IMR-90 (cell line): ENCODE measurements around the gene C20orf173. TPM values are rescaled to one million over a fixed set of nuclear protein-coding genes. Genes with fewer than 3 reads are reported as not detected.

Experiments
- ATAC-seq: fragments of 200-7000 bp; cut with Tn5 transposase; 2 replicates; pipeline ENCODE4 v1.9.1; 2020; ENCODE audit warnings: low read depth, mild to moderate bottlenecking, moderate library complexity
- BruUV-seq: library from RNA; stranded (reverse); fragments of 400-500 nt; replicated peaks from 2 replicates; lab custom pipeline; 2021; lab: Mats Ljungman, UMichigan
- CTCF ChIA-PET: fragments of 300-600 bp; formaldehyde crosslinking; extraction: SDS; loops from one replicate; lab custom pipeline; 2021; ENCODE audit warnings: antibody characterized with exemption; lab: Yijun Ruan, JAX
- POLR2A ChIA-PET: fragments of 300-600 bp; sonication (Branson Sonifier 250); formaldehyde crosslinking; loops from one replicate; lab custom pipeline; 2022; ENCODE audit warnings: antibody characterized with exemption; ENCODE audit not compliant: unreplicated experiment; lab: Charles Lee
- DNase-seq: peaks from one replicate; pipeline ENCODE4 v3.0.0; 2013
- H2AFZ ChIP-seq: replicated peaks from 2 replicates; pipeline ENCODE3; 2013; ENCODE audit warnings: low read length, mild to moderate bottlenecking; ENCODE audit not compliant: poor library complexity
- H2AK5ac ChIP-seq: 2 replicates; pipeline ENCODE4 v1.6.1; 2013; ENCODE audit warnings: low read depth, low read length, inconsistent platforms
- H2AK9ac ChIP-seq: replicated peaks from 2 replicates; pipeline ENCODE3; 2013; ENCODE audit warnings: mild to moderate bottlenecking, low read depth, low read length, moderate library complexity; ENCODE audit not compliant: poor library complexity
- H2BK120ac ChIP-seq: 2 replicates; pipeline ENCODE4 v1.6.1; 2013; ENCODE audit warnings: low read depth, low read length, inconsistent platforms
- H2BK15ac ChIP-seq: 3 replicates; pipeline ENCODE4 v1.6.1; 2013; ENCODE audit warnings: low read depth, low read length, inconsistent platforms
- H2BK20ac ChIP-seq: 2 replicates; pipeline ENCODE4 v1.6.1; 2013; ENCODE audit warnings: low read depth, mild to moderate bottlenecking, inconsistent platforms, low read length, moderate library complexity
- H2BK5ac ChIP-seq: 2 replicates; pipeline ENCODE4 v1.6.1; 2013; ENCODE audit warnings: mild to moderate bottlenecking, low read depth, low read length, inconsistent platforms; ENCODE audit not compliant: poor library complexity, severe bottlenecking
- H3K14ac ChIP-seq: replicated peaks from 2 replicates; pipeline ENCODE4 v1.6.1; 2013; ENCODE audit warnings: low read depth, low read length, inconsistent platforms
- H3K18ac ChIP-seq: 2 replicates; pipeline ENCODE4 v1.6.1; 2013; ENCODE audit warnings: low read depth, low read length, control low read depth
- H3K23ac ChIP-seq: 2 replicates; pipeline ENCODE4 v1.6.1; 2013; ENCODE audit warnings: low read depth, low read length, inconsistent platforms
- H3K27ac ChIP-seq: 2 replicates; pipeline ENCODE4 v1.5.1; 2013; ENCODE audit warnings: mild to moderate bottlenecking, control low read depth, low read length; ENCODE audit not compliant: insufficient read depth
- H3K27me3 ChIP-seq: 2 replicates; pipeline ENCODE4 v1.6.1; 2013; ENCODE audit warnings: low read length; ENCODE audit not compliant: control insufficient read depth, insufficient read depth
- H3K36me3 ChIP-seq: 2 replicates; pipeline ENCODE4 v1.6.1; 2013; ENCODE audit warnings: low read length, mixed read lengths; ENCODE audit not compliant: control insufficient read depth, insufficient read depth
- H3K4ac ChIP-seq: 2 replicates; pipeline ENCODE4 v1.6.1; 2013; ENCODE audit warnings: low read depth, low read length, inconsistent platforms
- H3K4me1 ChIP-seq: 2 replicates; pipeline ENCODE4 v1.6.1; 2013; ENCODE audit warnings: low read length, mixed read lengths; ENCODE audit not compliant: control insufficient read depth, insufficient read depth
- H3K4me2 ChIP-seq: 2 replicates; pipeline ENCODE4 v1.6.1; 2013; ENCODE audit warnings: low read depth, mild to moderate bottlenecking, control low read depth, low read length, moderate library complexity
- H3K4me3 ChIP-seq: 2 replicates; pipeline ENCODE4 v1.5.1; 2013; ENCODE audit warnings: low read depth, mild to moderate bottlenecking, control low read depth, low read length, moderate library complexity; ENCODE audit not compliant: insufficient read depth
- H3K56ac ChIP-seq: 2 replicates; pipeline ENCODE4 v1.6.1; 2013; ENCODE audit warnings: low read length, inconsistent platforms; ENCODE audit not compliant: insufficient read depth; ENCODE audit errors: extremely low read depth
- H3K79me1 ChIP-seq, 2 experiments: 2 replicates each; pipeline ENCODE4 v1.6.1; 2013; ENCODE audit warnings: low read length in 2 of 2, inconsistent platforms in 1 of 2, low read depth in 1 of 2
- H3K9ac ChIP-seq: 2 replicates; pipeline ENCODE4 v1.6.1; 2013; ENCODE audit warnings: low read depth, low read length, control low read depth
- H3K9me1 ChIP-seq: 2 replicates; pipeline ENCODE4 v1.6.1; 2013; ENCODE audit warnings: low read length, inconsistent platforms; ENCODE audit not compliant: insufficient read depth
- H3K9me3 ChIP-seq: 2 replicates; pipeline ENCODE4 v1.6.1; 2013; ENCODE audit warnings: low read length; ENCODE audit not compliant: control insufficient read depth, insufficient read depth
- H4K20me1 ChIP-seq: 2 replicates; pipeline ENCODE4 v1.6.1; 2013; ENCODE audit warnings: low read length, inconsistent platforms; ENCODE audit not compliant: insufficient read depth
- H4K5ac ChIP-seq: 2 replicates; pipeline ENCODE4 v1.6.1; 2013; ENCODE audit warnings: mild to moderate bottlenecking, low read depth, low read length, control low read depth
- H4K8ac ChIP-seq, 2 experiments: 2 replicates each; pipeline ENCODE4 v1.6.1; 2013; ENCODE audit warnings: low read depth in 2 of 2, low read length in 2 of 2, control low read depth in 1 of 2, inconsistent platforms in 1 of 2
- H4K91ac ChIP-seq: 2 replicates; pipeline ENCODE4 v1.6.1; 2013; ENCODE audit warnings: low read depth, low read length, inconsistent platforms; ENCODE audit not compliant: insufficient read depth
- BHLHE40 ChIP-seq: fragments of 150-350 bp; IDR thresholded peaks from 2 replicates; pipeline ENCODE4 v1.6.1; 2016; ENCODE audit warnings: mild to moderate bottlenecking, low read depth, low read length
- CEBPB ChIP-seq: IDR thresholded peaks from 2 replicates; pipeline ENCODE4 v1.6.1; 2012; ENCODE audit warnings: low read depth, low read length, improper control_type of control experiment
- CHD1 ChIP-seq: IDR thresholded peaks from 2 replicates; pipeline ENCODE4 v1.6.1; 2012; ENCODE audit warnings: low read depth, low read length, improper control_type of control experiment
- CTCF ChIP-seq: conservative IDR thresholded peaks from 2 replicates; pipeline ENCODE4 v1.5.1; 2012; ENCODE audit warnings: mild to moderate bottlenecking, low read depth, low read length, improper control_type of control experiment
- ELK1 ChIP-seq: fragments of 150-350 bp; IDR thresholded peaks from 2 replicates; pipeline ENCODE4 v1.6.1; 2016; ENCODE audit warnings: low read depth, mild to moderate bottlenecking, low read length, moderate library complexity, borderline replicate concordance
- FOS ChIP-seq: fragments of 150-350 bp; IDR thresholded peaks from 2 replicates; pipeline ENCODE4 v1.6.1; 2016; ENCODE audit warnings: low read depth, low read length
- MAFK ChIP-seq: IDR thresholded peaks from 2 replicates; pipeline ENCODE4 v1.6.1; 2012; ENCODE audit warnings: low read depth, low read length, improper control_type of control experiment
- MAZ ChIP-seq: IDR thresholded peaks from 2 replicates; pipeline ENCODE4 v1.6.1; 2012; ENCODE audit warnings: low read depth, mild to moderate bottlenecking, low read length, improper control_type of control experiment, moderate library complexity, borderline replicate concordance
- MXI1 ChIP-seq: IDR thresholded peaks from 2 replicates; pipeline ENCODE4 v1.6.1; 2012; ENCODE audit warnings: low read depth, mild to moderate bottlenecking, low read length, moderate library complexity, borderline replicate concordance
- NFE2L2 ChIP-seq: fragments of 150-350 bp; IDR thresholded peaks from 2 replicates; pipeline ENCODE4 v1.6.1; 2016; ENCODE audit warnings: low read depth, mild to moderate bottlenecking, low read length
- POLR2A ChIP-seq: IDR thresholded peaks from 2 replicates; pipeline ENCODE4 v1.6.1; 2012; ENCODE audit warnings: mild to moderate bottlenecking, low read depth, low read length
- RAD21 ChIP-seq: IDR thresholded peaks from 2 replicates; pipeline ENCODE4 v1.6.1; 2012; ENCODE audit warnings: low read length, improper control_type of control experiment
- RCOR1 ChIP-seq: IDR thresholded peaks from 2 replicates; pipeline ENCODE4 v1.6.1; 2012; ENCODE audit warnings: mild to moderate bottlenecking, low read length, improper control_type of control experiment; ENCODE audit not compliant: insufficient replicate concordance
- RFX5 ChIP-seq: IDR thresholded peaks from 2 replicates; pipeline ENCODE4 v1.8.0; 2012; ENCODE audit warnings: low read depth, mild to moderate bottlenecking, low read length, moderate library complexity
- SMC3 ChIP-seq: fragments of 150-350 bp; IDR thresholded peaks from 2 replicates; pipeline ENCODE4 v1.6.1; 2016; ENCODE audit warnings: low read depth, mild to moderate bottlenecking, antibody characterized with exemption, low read length, moderate library complexity
- USF2 ChIP-seq: fragments of 150-350 bp; IDR thresholded peaks from 2 replicates; pipeline ENCODE4 v1.6.1; 2017; ENCODE audit warnings: mild to moderate bottlenecking, antibody characterized with exemption, low read length, low read depth
- WGBS, 2 experiments: methylation state at CpG; one replicate each; pipeline versions ENCODE4 v1.1.5 to v1.1.7; 2013; ENCODE audit warnings: missing lambda C conversion rate in 2 of 2; ENCODE audit not compliant: insufficient read length in 1 of 2; ENCODE audit errors: extremely low coverage in 2 of 2; 5-methylcytosine and 5-hydroxymethylcytosine counted together
- dilution Hi-C: fragments of 300-500 bp; cut with HindIII; formaldehyde crosslinking; loops from one replicate; pipeline ENCODE4 v1.14.3; 2018; ENCODE audit warnings: low sequenced_read_pairs; ENCODE audit not compliant: unreplicated experiment
- in situ Hi-C: fragments of 300-500 bp; cut with MboI; formaldehyde crosslinking; loops from 3 replicates; pipeline ENCODE4 v1.14.3; 2019; ENCODE audit warnings: low sequenced_read_pairs, inconsistent platforms, mixed read lengths
- intact Hi-C: fragments of 100-400 bp; cut with micrococcal nuclease; formaldehyde crosslinking; loops from 2 replicates; pipeline ENCODE4 v1.10.0; 2022
- polyA plus RNA-seq, 3 experiments: library from polyadenylated mRNA; depleted of rRNA; stranded (reverse); fragments of >200 nt; gene quantifications; 2 replicates each; pipeline ENCODE4 v1.2.3, GENCODE V29; 2012; ENCODE audit warnings: low replicate concordance in 1 of 3
- total RNA-seq: library from RNA; depleted of rRNA; stranded (reverse); fragments of >200 nt; gene quantifications from 2 replicates; pipeline ENCODE4 v1.2.3, GENCODE V29; 2012

Gene C20orf173
- total and polyA plus RNA-seq, 2 of the 4 experiments (the other 2 are of a cell fraction) = not detected

- H4K8ac ChIP-seq = no peak overlapping the region
- no peak overlapping the region for H2AK9ac ChIP-seq
- DNase-seq = no peak
- no TSS peak for BruUV-seq
- no CpG with 5 or more reads among the region's 4 CpGs for WGBS, 2 experiments
- ChIA-PET POLR2A (interaction anchor here (0.5 kb wide), 1 partner anchor 123 kb away, joined by 3 read pairs; the partner anchor contains the start of genes NFS1 and ROMO1), CTCF (no interaction called here)
- H3K36me3 ChIP-seq = no peaks in the 10 kb centered on the region; the same call in 1 of the 2 replicates
- H4K91ac ChIP-seq = no peak overlapping the region
- no peak overlapping the region for H3K4me2 ChIP-seq
- no peak overlapping the region for H2BK5ac ChIP-seq
- H3K27ac ChIP-seq = no peak overlapping the region
- H3K9ac ChIP-seq = no peak overlapping the region
- H3K23ac ChIP-seq = no peak overlapping the region
- H3K4ac ChIP-seq = no peak overlapping the region
- H3K9me3 ChIP-seq = peaks cover 3% of the 10 kb centered on the region; the same call in 1 of the 2 replicates
- no peak overlapping the region for H3K14ac ChIP-seq
- H2AFZ ChIP-seq = no peak overlapping the region
- H3K9me1 ChIP-seq = no peaks in the 10 kb centered on the region
- intact Hi-C loops (no loop called here), in situ Hi-C loops (no loop called here), dilution Hi-C loops (no loop called here)
- no peak overlapping the region for H2BK120ac ChIP-seq
- peaks cover 12% of the 10 kb centered on the region; the same call in 1 of the 2 replicates for H3K27me3 ChIP-seq
- H4K5ac ChIP-seq = no peak overlapping the region
- no peak overlapping the region for H2BK20ac ChIP-seq
- H3K79me1 ChIP-seq = no peaks in the 10 kb centered on the region
- no peak overlapping the region for H2AK5ac ChIP-seq
- no peak for TF ChIP-seq RCOR1
- TF ChIP-seq CTCF = no peak
- TF ChIP-seq SMC3 = no peak
- no peak for TF ChIP-seq CEBPB
- no peak for TF ChIP-seq MAFK
- no peak for TF ChIP-seq ELK1
- no peak for TF ChIP-seq POLR2A
- no peak for TF ChIP-seq MAZ
- TF ChIP-seq USF2 = no peak
- no peak for TF ChIP-seq BHLHE40
- TF ChIP-seq RAD21 = no peak
- TF ChIP-seq RFX5 = no peak
- no peak for TF ChIP-seq NFE2L2
- TF ChIP-seq CHD1 = no peak
- no peak for TF ChIP-seq FOS
- TF ChIP-seq MXI1 = no peak
- no peak for ATAC-seq
- H2BK15ac ChIP-seq = no peak overlapping the region
- H3K4me1 ChIP-seq = no peaks in the 10 kb centered on the region
- H3K18ac ChIP-seq = no peak overlapping the region
- no peak overlapping the region for H3K56ac ChIP-seq
- no peaks in the 10 kb centered on the region for H4K20me1 ChIP-seq
- no peak overlapping the region for H3K4me3 ChIP-seq
These were observed 46.5 kb upstream of the C20orf173 start for GRCh38 chr20:35575958-35576357.
